GM19238 (cell line): ENCODE measurements around the gene ATOH8.

Source experiments
- DNase-seq: peaks from one replicate; pipeline ENCODE4 v3.0.0; 2011; ENCODE audit warnings: low spot score; ENCODE audit not compliant: insufficient read length

Gene ATOH8

DNA sequence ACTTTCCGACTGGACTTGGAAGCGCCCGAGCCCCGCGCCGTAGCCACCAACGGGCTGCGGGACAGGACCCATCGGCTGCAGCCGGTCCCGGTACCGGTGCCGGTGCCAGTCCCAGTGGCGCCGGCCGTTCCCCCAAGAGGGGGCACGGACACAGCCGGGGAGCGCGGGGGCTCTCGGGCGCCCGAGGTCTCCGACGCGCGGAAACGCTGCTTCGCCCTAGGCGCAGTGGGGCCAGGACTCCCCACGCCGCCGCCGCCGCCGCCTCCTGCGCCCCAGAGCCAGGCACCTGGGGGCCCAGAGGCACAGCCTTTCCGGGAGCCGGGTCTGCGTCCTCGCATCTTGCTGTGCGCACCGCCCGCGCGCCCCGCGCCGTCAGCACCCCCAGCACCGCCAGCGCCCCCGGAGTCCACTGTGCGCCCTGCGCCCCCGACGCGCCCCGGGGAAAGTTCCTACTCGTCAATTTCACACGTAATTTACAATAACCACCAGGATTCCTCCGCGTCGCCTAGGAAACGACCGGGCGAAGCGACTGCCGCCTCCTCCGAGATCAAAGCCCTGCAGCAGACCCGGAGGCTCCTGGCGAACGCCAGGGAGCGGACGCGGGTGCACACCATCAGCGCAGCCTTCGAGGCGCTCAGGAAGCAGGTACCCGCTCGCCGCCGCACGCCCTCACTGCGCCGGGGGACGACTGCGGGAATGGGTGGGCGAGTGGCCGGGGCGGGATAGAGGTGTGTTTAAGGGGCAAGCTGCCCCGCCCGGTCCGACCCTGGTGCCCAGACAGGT is 713 bp downstream of the ATOH8 start:
- no peak for DNase-seq

DNA sequence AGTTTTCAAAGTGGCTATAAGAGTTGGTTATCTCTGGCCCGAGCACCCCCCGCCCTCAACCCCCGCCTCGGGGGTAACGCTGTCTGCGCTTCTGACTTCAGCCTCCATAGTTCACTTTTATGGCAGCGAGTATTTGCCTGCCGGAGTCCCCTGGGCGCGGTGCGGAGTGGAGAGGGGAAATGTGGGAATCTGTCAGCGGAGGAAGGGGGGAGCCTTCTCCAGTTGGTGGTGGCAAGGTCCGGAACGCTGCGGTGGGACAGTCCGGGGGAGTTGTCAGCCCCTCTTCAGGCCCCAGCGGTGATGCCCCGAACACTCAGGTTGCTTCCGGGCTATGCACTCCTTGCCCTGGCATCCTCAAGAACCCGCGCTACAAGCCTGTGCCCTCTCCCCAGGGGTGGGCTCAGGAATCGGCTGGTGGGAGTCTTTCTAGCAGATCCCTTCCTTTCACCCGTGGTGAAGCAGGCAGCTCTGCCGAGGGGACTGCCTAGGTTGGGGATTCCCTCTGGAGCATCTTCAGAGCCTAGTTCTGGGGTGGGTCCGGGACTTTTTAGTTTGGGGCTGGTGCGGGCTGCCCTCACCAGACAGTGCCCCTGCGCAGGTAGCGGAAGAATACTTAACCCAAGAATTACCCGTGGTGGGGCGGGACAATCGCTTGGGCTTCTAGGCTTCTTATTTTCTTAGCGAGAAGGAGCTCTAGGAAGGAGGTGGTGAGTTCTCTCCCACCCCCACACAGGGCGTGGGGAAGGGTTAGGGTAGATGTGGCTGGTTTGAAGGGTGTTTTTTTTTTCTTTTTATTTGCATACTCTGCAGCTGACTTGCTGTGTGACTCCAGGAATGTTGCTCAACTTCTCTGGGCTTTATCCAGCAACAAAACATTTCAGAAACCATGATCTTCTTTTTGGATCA is 1.6 kb downstream of the ATOH8 start:
- no peak for DNase-seq

DNA sequence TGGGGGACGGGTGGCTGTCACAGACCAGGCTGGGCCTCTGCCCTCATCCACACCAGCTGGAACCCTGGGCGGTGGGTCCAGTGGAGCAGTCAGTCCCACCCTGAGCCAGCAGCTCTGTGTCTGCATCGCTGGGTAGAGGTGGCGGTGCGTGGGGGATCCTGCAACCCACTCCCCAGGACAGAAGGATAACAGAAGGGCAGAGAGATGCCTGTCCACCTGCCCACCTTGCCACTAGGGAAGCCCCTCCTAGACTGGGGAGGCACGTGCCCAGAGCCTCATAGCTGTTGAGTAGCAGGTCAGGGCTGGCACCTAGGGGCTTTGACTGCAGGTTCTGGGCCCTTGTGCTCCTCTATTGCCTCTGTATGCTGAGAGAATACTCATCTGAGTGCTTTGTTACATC is 2.4 kb downstream of the ATOH8 start:
- no peak for DNase-seq

DNA sequence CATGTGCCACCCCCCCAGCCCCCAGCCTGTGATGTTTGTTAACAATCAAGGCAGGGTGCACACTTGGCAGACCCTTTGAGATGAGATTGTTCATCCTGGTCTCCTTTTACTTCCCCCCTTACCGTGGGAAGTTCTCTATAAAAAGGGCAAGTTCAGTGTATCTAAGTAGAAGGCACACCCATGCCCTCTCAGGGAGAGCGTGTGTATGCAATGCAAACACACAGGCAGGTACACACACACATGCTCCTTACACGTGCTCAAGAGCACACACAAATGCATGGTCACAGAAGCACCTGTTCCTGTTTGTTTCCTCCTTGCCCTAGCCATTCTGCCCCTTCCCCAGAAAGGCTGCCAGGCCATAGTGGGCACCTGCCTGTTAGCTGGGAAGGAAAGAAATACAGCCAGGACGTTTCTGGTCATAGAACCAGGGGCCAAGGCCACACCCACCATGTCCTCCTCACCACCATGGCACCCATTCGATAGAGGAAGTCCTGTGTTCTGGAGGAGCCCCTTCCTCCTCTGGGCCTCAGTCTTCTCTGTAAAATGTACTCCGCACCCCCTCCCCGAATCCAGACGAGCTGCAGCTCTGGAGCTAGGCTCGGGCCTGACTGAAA is 3.1 kb downstream of the ATOH8 start:
- DNase-seq: no peak

DNA sequence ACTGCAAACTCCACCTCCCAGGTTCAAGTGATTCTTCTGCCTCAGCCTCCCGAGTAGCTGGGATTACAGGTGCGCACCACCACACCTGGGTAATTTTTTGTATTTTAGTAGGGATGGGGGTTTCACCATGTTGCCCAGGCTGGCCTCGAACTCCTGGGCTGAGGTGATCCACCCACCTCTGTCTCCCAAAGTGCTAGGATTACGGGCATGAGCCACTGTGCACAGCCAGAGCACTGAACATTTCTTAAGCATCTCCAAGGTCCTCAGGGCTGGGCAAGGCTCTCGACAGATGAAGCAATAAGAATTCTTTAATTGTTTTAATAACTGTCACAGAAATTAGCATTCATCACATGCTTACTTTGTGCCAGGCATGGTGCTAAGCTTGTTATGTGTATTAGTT is 4.1 kb downstream of the ATOH8 start:
- no peak for DNase-seq

DNA sequence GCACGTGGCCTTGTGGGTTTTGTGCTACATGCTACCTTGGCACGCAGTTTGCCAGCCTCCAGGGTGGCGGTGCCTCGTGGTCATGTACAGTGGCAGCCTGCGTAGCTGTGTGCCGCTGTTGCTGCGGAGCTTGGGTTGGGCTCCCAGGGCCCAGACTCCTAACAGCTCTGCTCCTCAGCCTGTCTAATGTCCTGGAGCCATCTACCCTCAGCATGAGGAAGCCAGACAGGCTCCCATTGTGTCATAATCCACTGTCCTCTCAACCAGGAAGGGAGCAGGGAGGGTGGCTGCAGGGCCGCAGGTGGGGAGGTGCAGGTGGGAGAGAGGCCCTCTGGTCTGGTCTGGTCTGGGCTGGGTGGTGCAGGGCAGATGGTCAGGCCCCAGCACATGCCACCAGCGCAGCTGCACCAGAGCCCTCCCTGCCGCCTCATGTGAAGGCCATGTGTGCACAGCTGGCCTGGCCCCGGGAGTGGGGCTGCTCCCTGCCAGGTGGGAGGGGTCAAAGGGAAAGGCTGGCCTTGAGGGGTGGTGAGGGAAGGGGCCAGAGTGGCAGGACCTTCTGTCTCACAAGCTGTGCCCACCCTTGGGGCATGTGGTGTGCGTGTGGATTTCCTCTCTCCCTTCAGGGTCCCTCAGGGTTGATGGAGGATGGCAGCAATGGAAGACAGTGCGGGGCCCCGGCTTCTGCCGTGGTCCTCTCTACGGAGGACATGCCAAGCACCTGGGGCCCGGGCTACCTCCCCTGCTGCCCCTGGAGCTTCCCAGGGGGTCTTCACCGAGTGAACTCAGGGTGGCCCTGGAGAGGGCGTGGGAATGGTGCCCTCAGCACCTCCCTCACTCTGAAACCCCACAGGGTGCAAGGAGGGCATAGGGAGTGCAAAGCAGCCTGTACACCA is 4.8 kb downstream of the ATOH8 start:
- DNase-seq: no peak

DNA sequence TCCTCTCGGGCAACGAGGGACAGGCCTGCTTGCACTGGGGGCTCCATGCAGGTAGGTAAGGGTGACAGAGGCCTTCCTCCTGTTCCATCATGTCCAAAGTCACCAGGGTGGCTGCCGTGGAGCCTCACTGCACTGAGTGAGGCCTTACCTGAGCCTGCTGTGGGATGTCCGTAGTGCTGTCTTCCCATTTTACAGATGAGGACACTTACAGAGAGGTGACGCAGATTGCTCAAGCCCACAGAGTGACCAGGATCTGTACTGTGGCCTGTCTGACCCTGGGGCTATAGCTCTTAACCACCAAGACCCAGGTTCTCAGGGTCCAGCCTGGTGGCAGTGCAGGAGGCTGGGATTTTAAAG is 5.4 kb downstream of the ATOH8 start:
- DNase-seq: no peak

DNA sequence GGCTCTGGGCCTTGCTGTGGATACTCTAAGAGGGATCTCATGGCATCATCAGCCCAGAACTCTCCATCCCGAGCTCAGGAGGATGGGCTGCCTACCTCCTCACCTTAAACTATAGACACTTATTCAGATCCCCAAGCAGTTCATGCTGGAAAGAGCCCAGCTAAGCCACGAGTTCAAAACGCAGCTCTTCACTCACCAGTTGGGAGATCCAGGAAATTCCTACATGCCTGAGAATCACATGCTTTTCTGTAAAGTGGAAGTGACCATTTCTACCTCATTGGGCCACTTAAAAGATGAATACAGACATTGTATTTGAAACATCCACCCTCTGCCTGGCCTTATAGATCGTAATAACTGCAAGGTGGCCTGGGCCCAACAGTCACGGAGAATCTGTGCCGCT is 6.6 kb downstream of the ATOH8 start:
- no peak for DNase-seq

DNA sequence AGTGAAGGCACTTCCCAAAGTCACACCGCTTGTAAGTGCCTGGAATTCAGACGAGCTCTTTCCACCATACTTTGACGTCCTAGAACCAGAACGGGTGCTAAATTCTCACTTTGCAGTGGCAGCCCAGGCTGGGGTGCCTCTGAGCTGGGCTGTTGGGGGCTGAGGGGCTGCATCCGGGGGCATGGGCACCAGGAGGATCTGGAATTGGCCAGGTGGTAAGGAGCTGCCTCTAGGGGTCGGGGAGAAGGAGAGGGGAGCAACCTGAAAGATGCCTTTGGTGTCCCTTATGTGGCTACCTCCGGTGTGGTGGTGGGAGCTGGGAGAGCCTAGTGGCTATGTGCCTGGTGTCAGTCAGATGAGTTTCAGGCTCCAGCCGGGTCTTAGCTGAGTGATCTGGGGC is 7.1 kb downstream of the ATOH8 start:
- DNase-seq: no peak

DNA sequence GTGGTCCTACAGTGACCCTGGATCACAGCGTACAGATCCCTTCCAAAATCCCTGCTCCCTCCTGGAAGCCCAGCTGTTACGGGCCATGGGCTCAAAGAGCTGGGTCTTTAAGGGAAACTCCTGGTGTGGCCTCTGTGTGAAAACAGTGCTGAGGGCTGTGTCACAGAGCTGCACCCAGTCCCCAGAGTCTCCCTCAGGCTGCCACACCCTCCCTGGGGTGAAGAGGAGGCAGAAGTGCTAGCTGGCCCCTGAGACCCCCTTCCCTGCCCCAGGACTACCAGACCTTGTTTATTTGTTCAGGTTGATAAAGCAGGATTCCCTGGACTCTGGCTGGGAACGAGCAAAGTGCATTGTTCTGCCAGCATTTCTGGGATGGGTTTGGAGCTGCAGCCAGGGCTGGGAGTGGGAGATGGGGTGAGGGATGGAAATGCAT is 7.7 kb downstream of the ATOH8 start:
- DNase-seq: no peak

DNA sequence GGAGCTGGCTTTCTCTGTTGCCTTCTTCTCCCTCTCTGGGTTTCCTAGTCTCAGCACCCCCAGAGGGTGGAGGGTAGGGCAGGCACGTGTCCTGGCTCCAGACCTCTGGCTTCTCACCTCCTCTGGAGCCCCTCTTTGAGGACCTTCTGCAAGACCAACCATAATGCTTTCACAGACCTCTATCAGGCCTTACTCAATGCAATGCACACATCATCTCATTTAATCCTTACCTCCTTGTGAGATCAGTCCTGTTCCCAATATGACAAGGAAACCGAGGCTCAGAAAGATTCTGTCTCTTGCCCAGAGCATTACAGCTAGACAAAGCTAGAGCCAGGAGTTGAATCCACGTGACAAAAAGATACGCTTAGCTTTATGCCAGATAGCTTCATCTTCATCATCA is 8.2 kb downstream of the ATOH8 start:
- no peak for DNase-seq

DNA sequence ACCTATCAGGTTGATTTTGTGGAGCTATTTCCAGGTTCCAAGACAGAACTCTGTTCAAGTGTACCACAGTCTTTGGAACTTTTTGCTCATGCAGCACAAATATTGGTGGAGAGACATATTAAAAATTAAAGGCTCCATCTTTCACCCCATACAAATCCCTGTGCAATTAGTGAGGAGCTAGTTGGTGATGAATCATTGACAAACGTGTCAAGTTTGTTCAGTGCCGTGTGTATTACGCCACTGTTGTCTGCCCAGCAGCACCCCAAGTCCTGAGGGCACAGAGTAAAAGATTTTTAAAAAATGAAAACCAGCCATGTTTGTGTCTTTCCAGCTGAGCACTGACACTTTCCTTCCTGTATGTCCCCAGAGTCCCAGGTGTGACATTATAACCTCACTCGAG is 9.3 kb downstream of the ATOH8 start:
- DNase-seq: no peak

DNA sequence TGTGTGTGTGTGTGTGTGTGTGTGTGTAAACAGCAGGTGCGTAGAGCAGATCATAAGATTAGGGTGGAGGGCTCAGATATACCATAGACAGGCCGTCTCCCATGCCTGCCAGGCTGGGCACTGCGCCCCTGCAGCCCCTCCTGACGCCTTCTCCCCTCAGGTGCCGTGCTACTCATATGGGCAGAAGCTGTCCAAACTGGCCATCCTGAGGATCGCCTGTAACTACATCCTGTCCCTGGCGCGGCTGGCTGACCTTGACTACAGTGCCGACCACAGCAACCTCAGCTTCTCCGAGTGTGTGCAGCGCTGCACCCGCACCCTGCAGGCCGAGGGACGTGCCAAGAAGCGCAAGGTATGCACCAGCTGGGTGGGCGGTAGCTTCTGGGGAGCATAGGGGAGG is 10.0 kb downstream of the ATOH8 start:
- no peak for DNase-seq

DNA sequence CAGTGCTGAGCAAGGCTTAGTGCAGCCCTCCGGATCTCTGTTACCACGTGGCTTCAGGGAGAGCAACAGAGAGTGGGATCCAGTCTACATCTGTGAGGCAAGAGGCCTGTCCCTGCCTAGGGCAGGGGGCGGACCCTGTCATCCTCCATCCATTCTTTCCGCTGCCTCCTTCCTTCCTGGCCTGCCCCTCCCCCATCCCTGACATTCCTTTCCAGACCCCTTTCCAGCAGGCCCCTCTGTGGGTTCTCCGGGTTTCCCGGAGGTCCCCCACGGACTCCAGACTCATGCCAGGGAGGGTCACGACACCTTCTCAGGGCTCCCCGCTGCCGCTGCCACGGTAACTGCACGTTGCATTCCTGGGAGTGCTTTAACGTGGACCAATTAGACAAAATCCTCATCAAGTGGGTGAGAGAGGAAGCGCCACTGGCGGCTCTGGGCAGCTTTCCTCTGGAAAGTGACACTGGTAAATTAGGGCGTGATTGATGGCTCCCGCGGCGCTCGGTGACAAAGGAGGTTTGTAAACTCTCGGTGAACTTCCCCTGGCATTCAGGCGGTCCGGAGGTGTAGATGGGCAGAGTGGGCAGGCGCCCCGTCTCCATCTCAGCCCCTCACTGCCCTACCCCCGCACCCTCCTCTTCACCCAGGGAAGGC is 11.4 kb downstream of the ATOH8 start:
- no peak for DNase-seq

DNA sequence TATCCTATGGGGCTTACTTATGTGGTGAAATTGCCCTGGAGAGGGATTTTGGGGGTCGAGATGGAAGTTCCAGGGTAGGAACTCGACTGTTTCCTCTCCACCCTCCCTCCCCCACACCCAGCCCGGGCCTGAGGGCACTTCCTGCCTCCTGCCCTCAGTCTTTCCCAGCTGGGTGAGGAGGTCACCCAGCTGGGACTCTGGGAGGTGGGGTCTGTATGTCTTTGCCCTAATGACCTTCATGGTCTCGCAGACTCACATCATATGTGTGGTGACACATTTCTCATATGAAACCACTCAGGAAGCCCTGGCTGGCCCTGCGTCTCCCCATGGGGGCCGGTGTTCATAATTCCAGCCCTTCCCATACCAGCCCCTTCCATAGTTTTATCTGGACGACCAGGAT is 12.4 kb downstream of the ATOH8 start:
- no peak for DNase-seq

DNA sequence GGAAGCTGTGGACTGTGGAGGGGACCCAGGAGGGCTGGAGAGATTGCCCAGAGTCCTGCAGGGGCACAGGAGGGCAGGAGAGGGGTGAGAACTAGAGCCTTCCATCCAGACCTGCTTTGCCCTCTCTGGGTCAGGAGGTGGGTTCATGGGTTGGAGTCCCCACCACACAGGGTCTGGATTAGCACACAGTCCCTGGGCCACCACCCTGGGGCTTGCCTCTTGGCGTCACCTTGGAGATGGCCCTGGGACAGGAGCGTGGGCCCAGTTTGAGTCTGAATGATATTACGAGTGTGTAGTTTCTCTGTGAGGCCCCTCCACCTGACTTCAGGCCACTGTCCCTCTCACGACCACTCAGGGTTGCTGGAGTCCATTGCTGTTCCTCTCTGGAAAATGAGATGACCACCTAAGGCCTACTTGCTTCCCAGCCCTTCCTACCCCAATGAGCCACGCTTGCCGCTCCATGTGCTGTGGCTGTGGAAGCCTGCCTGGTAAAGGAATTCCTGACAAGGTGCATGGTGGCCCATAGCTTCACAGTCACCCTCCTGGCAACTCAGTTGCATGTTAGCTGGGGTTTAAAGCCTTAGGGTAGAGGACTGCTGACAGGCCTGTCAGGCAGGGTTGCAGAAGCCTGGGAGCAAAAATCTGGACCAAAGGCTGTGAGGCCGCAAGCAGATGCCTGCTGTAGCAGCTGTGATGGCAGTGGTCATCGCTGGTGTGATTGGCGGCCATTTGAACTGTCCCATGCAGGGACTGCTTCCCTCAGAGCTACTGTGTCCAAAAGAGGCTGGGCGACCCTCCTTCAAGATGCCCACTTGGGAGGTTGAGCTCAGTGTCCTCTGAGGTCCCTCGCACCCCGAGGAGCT is 14.2 kb downstream of the ATOH8 start:
- no peak for DNase-seq

DNA sequence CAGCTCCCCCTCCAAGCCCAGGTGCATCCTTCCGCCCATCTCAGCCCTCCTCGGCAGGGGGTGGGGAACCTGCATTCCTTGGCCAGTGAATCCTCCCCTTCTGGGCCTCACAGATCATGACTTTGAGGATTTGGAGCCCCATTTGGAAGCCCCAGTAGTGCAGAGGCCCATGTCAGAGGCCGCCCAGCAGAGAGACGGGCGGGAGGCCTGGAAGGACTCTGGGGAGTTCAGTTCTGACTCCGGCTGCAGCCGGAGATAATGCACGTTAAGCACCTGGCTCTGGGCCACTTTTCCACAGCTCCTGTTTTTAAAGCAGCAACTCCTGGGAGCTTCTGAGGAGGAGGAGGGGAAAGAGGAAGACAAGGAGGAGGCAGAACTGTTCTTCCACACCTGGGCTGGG is 14.9 kb downstream of the ATOH8 start:
- DNase-seq: no peak

DNA sequence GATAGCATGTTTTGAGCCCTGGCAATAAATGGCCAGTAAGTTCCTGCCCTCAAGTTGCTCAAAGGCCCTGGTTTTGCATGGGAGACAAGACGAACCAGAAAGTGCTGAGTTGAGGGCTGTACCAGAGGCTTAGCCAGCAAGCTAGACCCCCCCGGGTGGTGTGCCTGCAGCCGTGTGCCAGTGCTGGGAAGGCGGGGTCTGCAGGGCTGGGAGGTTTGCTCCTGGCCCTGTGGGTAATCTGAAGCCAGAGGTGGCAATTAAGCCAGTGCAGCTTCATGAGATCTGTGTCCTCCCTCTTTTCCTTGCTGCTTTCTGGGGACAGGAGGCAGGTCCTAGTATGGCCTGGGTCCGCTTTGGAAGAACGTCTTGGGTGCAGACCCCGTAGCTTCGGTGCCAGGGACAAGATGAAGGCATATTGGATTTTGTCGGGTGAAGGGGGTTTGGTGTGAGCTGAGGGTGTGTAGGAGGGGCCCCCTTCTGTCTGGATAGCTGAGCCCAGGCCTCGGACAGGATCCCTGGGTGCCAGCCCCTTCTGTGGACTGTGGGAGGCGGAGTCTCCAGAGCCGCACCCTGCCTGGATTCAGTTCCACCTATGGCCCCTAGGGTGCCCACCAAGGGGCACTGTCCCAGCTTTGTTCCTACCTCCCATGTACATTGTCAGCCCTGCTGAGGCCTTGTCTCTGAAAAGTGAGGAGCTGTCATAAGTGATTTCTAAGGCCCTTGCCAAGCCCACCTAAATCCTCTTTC is 15.6 kb downstream of the ATOH8 start:
- no peak for DNase-seq

DNA sequence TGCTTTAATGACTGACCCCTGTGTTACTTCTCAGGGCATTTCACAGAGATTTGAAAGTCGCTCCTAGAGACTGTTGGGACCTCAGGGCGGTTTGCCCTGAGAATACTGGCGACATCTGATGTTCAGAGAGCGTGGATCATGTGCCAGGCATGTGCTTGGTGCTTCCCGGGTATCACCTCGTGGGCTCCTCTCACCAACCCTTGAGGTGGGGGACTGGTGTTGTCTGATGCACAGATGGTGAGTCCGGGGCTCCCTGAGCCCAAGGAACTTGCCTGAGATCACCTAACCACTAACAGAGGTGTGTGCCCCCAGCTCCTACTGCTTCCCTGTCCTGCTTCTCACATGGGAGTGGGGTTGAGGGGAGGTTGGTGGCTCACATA is 16.2 kb downstream of the ATOH8 start:
- no peak for DNase-seq
